Activated T-cell treated with anti-CD3 and anti-CD28 coated beads, Interleukin-2, amount 50 U/mL, for 24 hours (primary cell): ENCODE measurements around the gene ANKRD11.

Experiments used
- DNase-seq: peaks from one replicate; pipeline ENCODE4 v3.0.0-alpha.2; 2020
- H3K27ac Mint-ChIP-seq: 2 replicates; pipeline ENCODE4 v1.8.0; 2020; ENCODE audit warnings: mild to moderate bottlenecking, mixed read lengths
- H3K27me3 Mint-ChIP-seq: 2 replicates; pipeline ENCODE4 v1.8.0; 2020; ENCODE audit warnings: mixed read lengths
- H3K36me3 Mint-ChIP-seq: 2 replicates; pipeline ENCODE4 v1.8.0; 2020; ENCODE audit warnings: low read depth, mixed read lengths
- H3K4me1 Mint-ChIP-seq: 2 replicates; pipeline ENCODE4 v1.8.0; 2020; ENCODE audit warnings: low read depth, mixed read lengths
- H3K4me3 Mint-ChIP-seq: 2 replicates; pipeline ENCODE4 v1.8.0; 2020; ENCODE audit warnings: mild to moderate bottlenecking, moderate library complexity, mixed read lengths
- H3K9me3 Mint-ChIP-seq: 2 replicates; pipeline ENCODE4 v1.8.0; 2020; ENCODE audit warnings: mixed read lengths

Gene ANKRD11

GRCh38 chr16:89490439-89491237 is at the start of gene ANKRD11:
Gene ANKRD11, minus strand, starts transcription at chr16:89490561. Its CDS starts 173,542 bp downstream, at chr16:89317019.
- Mint-ChIP-seq H3K4me1 (peaks cover 62% of the 10 kb centered on the region), H3K27me3 (no peaks in the 10 kb centered on the region)

GRCh38 chr16:89538286-89538685 is 47.9 kb upstream of the ANKRD11 start:
- H3K9me3 Mint-ChIP-seq, result no peaks in the 10 kb centered on the region
- H3K4me1 Mint-ChIP-seq, result peaks cover 22% of the 10 kb centered on the region
- no peak overlapping the region for H3K27ac Mint-ChIP-seq
- no peak for DNase-seq
- H3K4me3 Mint-ChIP-seq, result no peak overlapping the region
- no peaks in the 10 kb centered on the region for H3K27me3 Mint-ChIP-seq
- H3K36me3 Mint-ChIP-seq, result peaks cover 77% of the 10 kb centered on the region

More at GRCh38 chr16:89490439-89491237, at the start of gene ANKRD11:
- Mint-ChIP-seq H3K4me3 (peak within 1 kb of the TSS; percentile 90), H3K27ac (peak within 1 kb of the TSS; percentile 99), H3K36me3 (peaks cover 49% of the 10 kb centered on the region), H3K9me3 (no peaks in the 10 kb centered on the region)
- peak; percentile 97 for DNase-seq

- no peak for DNase-seq
- Mint-ChIP-seq H3K36me3 (peaks cover 79% of the 10 kb centered on the region), H3K9me3 (no peaks in the 10 kb centered on the region), H3K4me1 (peaks cover 22% of the 10 kb centered on the region), H3K27ac (no peak overlapping the region), H3K4me3 (no peak overlapping the region), H3K27me3 (no peaks in the 10 kb centered on the region)
Measured at GRCh38 chr16:89537549-89537925, 47.2 kb upstream of the ANKRD11 start.

GRCh38 chr16:89536886-89537548 is 46.7 kb upstream of the ANKRD11 start:
- DNase-seq, result no peak
- Mint-ChIP-seq H3K36me3 (peaks cover 79% of the 10 kb centered on the region), H3K27me3 (no peaks in the 10 kb centered on the region), H3K4me3 (no peak overlapping the region), H3K27ac (no peak overlapping the region), H3K4me1 (peaks cover 22% of the 10 kb centered on the region), H3K9me3 (no peaks in the 10 kb centered on the region)

- H3K4me1 Mint-ChIP-seq, result peaks cover 22% of the 10 kb centered on the region
- no peaks in the 10 kb centered on the region for H3K27me3 Mint-ChIP-seq
- no peaks in the 10 kb centered on the region for H3K9me3 Mint-ChIP-seq
- peaks cover 80% of the 10 kb centered on the region for H3K36me3 Mint-ChIP-seq
- DNase-seq, result no peak
- no peak overlapping the region for H3K4me3 Mint-ChIP-seq
- H3K27ac Mint-ChIP-seq, result no peak overlapping the region
Measured at GRCh38 chr16:89536371-89536770, 46.0 kb upstream of the ANKRD11 start.

GRCh38 chr16:89534252-89534756 is 43.9 kb upstream of the ANKRD11 start:
- Mint-ChIP-seq H3K4me3 (no peak overlapping the region), H3K9me3 (no peaks in the 10 kb centered on the region), H3K36me3 (peaks cover 85% of the 10 kb centered on the region), H3K4me1 (peaks cover 22% of the 10 kb centered on the region), H3K27ac (peak overlapping the region; percentile 65), H3K27me3 (no peaks in the 10 kb centered on the region)
- DNase-seq, result no peak

GRCh38 chr16:89531821-89532526 is 41.6 kb upstream of the ANKRD11 start:
- H3K36me3 Mint-ChIP-seq, result peaks cover 91% of the 10 kb centered on the region

GRCh38 chr16:89530401-89531381 is 40.3 kb upstream of the ANKRD11 start:
- Mint-ChIP-seq H3K4me3 (no peak overlapping the region), H3K36me3 (peaks cover 96% of the 10 kb centered on the region), H3K4me1 (peaks cover 22% of the 10 kb centered on the region), H3K27me3 (no peaks in the 10 kb centered on the region), H3K9me3 (no peaks in the 10 kb centered on the region), H3K27ac (no peak overlapping the region)
- no peak for DNase-seq

More at GRCh38 chr16:89531821-89532526, 41.6 kb upstream of the ANKRD11 start:
- peaks cover 22% of the 10 kb centered on the region for H3K4me1 Mint-ChIP-seq
- no peak overlapping the region for H3K4me3 Mint-ChIP-seq
- no peaks in the 10 kb centered on the region for H3K9me3 Mint-ChIP-seq
- no peaks in the 10 kb centered on the region for H3K27me3 Mint-ChIP-seq
- H3K27ac Mint-ChIP-seq, result no peak overlapping the region
- no peak for DNase-seq

GRCh38 chr16:89529097-89529496 is 38.7 kb upstream of the ANKRD11 start:
- peaks cover 8% of the 10 kb centered on the region for H3K4me1 Mint-ChIP-seq
- no peak for DNase-seq
- H3K9me3 Mint-ChIP-seq, result no peaks in the 10 kb centered on the region
- no peak overlapping the region for H3K4me3 Mint-ChIP-seq
- no peak overlapping the region for H3K27ac Mint-ChIP-seq
- peaks cover 97% of the 10 kb centered on the region for H3K36me3 Mint-ChIP-seq
- no peaks in the 10 kb centered on the region for H3K27me3 Mint-ChIP-seq

GRCh38 chr16:89525146-89525913 is 35.0 kb upstream of the ANKRD11 start:
- H3K27me3 Mint-ChIP-seq, result no peaks in the 10 kb centered on the region
- DNase-seq, result no peak
- no peaks in the 10 kb centered on the region for H3K9me3 Mint-ChIP-seq
- H3K27ac Mint-ChIP-seq, result no peak overlapping the region
- no peak overlapping the region for H3K4me3 Mint-ChIP-seq
- no peaks in the 10 kb centered on the region for H3K4me1 Mint-ChIP-seq
- peaks cover 97% of the 10 kb centered on the region for H3K36me3 Mint-ChIP-seq

- no peak overlapping the region for H3K27ac Mint-ChIP-seq
- H3K27me3 Mint-ChIP-seq, result no peaks in the 10 kb centered on the region
- no peak overlapping the region for H3K4me3 Mint-ChIP-seq
- H3K36me3 Mint-ChIP-seq, result peaks cover 96% of the 10 kb centered on the region
- H3K4me1 Mint-ChIP-seq, result no peaks in the 10 kb centered on the region
- no peaks in the 10 kb centered on the region for H3K9me3 Mint-ChIP-seq
- DNase-seq, result no peak
Measured at GRCh38 chr16:89523680-89524344, 33.5 kb upstream of the ANKRD11 start.

GRCh38 chr16:89522287-89522686 is 31.9 kb upstream of the ANKRD11 start:
- Mint-ChIP-seq H3K27me3 (no peaks in the 10 kb centered on the region), H3K36me3 (peaks cover 96% of the 10 kb centered on the region), H3K4me1 (peaks cover 2% of the 10 kb centered on the region), H3K4me3 (no peak overlapping the region), H3K9me3 (no peaks in the 10 kb centered on the region), H3K27ac (no peak overlapping the region)
- no peak for DNase-seq

GRCh38 chr16:89519881-89520280 is 29.5 kb upstream of the ANKRD11 start:
- H3K27ac Mint-ChIP-seq, result no peak overlapping the region
- H3K4me3 Mint-ChIP-seq, result no peak overlapping the region
- no peak for DNase-seq
- peaks cover 89% of the 10 kb centered on the region for H3K36me3 Mint-ChIP-seq
- peaks cover 2% of the 10 kb centered on the region for H3K4me1 Mint-ChIP-seq
- H3K9me3 Mint-ChIP-seq, result no peaks in the 10 kb centered on the region
- no peaks in the 10 kb centered on the region for H3K27me3 Mint-ChIP-seq
